Peyer's patch (tissue), 4 donors: ENCODE data around the gene ATP9A. TPM values are rescaled to one million over a fixed set of nuclear protein-coding genes. Genes with fewer than 3 reads are reported as not detected.

Source experiments
- DNase-seq, 3 donors: peaks; one replicate each; pipeline ENCODE4 v3.0.0-alpha.2; 2017 to 2019
- H3K27ac ChIP-seq, 4 donors: fragments of 200-600 bp; sonication (generic); one replicate each; pipeline ENCODE4 v1.5.1; 2016 to 2019
- H3K27me3 ChIP-seq, 2 donors: fragments of 200-600 bp; sonication (generic); one replicate each; pipeline ENCODE4 v1.5.1; 2019
- H3K36me3 ChIP-seq, 3 donors: fragments of 200-600 bp; sonication (generic); one replicate each; pipeline ENCODE4 v1.5.1; 2016 to 2019
- H3K4me1 ChIP-seq, 4 donors: fragments of 200-600 bp; sonication (generic); one replicate each; pipeline ENCODE4 v1.5.1; 2016 to 2019
- H3K4me3 ChIP-seq, 4 donors: fragments of 200-600 bp; sonication (generic); 1 replicate in 3 of 4; 2 replicates in 1 of 4; pipeline ENCODE4 v1.5.1; 2016 to 2019; ENCODE audit warnings: mild to moderate bottlenecking in 1 of 4
- H3K9me3 ChIP-seq, 4 donors: fragments of 200-600 bp; sonication (generic); one replicate each; pipeline ENCODE4 v1.5.1; 2016 to 2019; ENCODE audit warnings: mild to moderate bottlenecking in 1 of 4
- CTCF ChIP-seq, 6 experiments: fragments of 450-650 bp in 4 of 6; fragments of 200-600 bp in 2 of 6; sonication (generic) in 1 of 6; IDR thresholded peaks; one replicate each; pipeline ENCODE4 v1.5.1; 2017 to 2019; ENCODE audit warnings: antibody characterized with exemption in 6 of 6, mild to moderate bottlenecking in 3 of 6, moderate library complexity in 1 of 6
- POLR2A ChIP-seq, 2 donors: fragments of 450-650 bp; IDR thresholded peaks; one replicate each; pipeline ENCODE4 v1.5.1; 2017; ENCODE audit warnings: antibody characterized with exemption in 2 of 2, mild to moderate bottlenecking in 2 of 2, moderate library complexity in 2 of 2
- total RNA-seq, 4 donors: library from RNA; depleted of rRNA; stranded (reverse); fragments of >200 nt; gene quantifications; one replicate each; pipeline ENCODE4 v1.1.0, GENCODE V29; 2016

ATP9A gene
- total RNA-seq, 4 donors from 2014 or later: 27.2 to 73.1 (median 48.7) TPM

- Histone ChIP-seq H3K4me3 (no peak overlapping the region), H3K27ac (no peak overlapping the region)
Observed at GRCh38 chr20:51720854-51721253, 47.3 kb downstream of the ATP9A start.

GRCh38 chr20:51720384-51720783, 47.8 kb downstream of the ATP9A start:
- peaks cover 0 to 18% (median 0%) of the 10 kb centered on the region in 3 donors for H3K36me3 ChIP-seq
- H3K9me3 ChIP-seq: no peaks in the 10 kb centered on the region
- no peaks in the 10 kb centered on the region for H3K27me3 ChIP-seq
- TF ChIP-seq POLR2A (IDR thresholded peaks at IDR 0.05) (no peak), CTCF (IDR thresholded peaks at IDR 0.05) (no peak)
- H3K4me3 ChIP-seq: no peak overlapping the region
- DNase-seq: no peak
- no peaks in the 10 kb centered on the region for H3K4me1 ChIP-seq
- no peak overlapping the region for H3K27ac ChIP-seq

More at GRCh38 chr20:51720854-51721253, 47.3 kb downstream of the ATP9A start:
- Histone ChIP-seq H3K36me3 (peaks cover 0 to 20% (median 0%) of the 10 kb centered on the region in 3 donors), H3K9me3 (no peaks in the 10 kb centered on the region), H3K27me3 (no peaks in the 10 kb centered on the region), H3K4me1 (no peaks in the 10 kb centered on the region)
- peak in 1 of 3 donors; percentile 15 for DNase-seq
- TF ChIP-seq POLR2A (IDR thresholded peaks at IDR 0.05) (no peak), CTCF (IDR thresholded peaks at IDR 0.05) (no peak)

- no peak for TF ChIP-seq POLR2A (IDR thresholded peaks at IDR 0.05)
- TF ChIP-seq CTCF (IDR thresholded peaks at IDR 0.05): no peak
- no peak for DNase-seq
- Histone ChIP-seq H3K4me3 (no peak overlapping the region), H3K27ac (no peak overlapping the region), H3K4me1 (no peaks in the 10 kb centered on the region), H3K36me3 (peaks cover 0 to 11% (median 0%) of the 10 kb centered on the region in 3 donors), H3K9me3 (no peaks in the 10 kb centered on the region), H3K27me3 (no peaks in the 10 kb centered on the region)
Observed at GRCh38 chr20:51715856-51716185, 52.4 kb downstream of the ATP9A start.

- Histone ChIP-seq H3K4me1 (no peaks in the 10 kb centered on the region), H3K27me3 (no peaks in the 10 kb centered on the region), H3K36me3 (peaks cover 0 to 11% (median 0%) of the 10 kb centered on the region in 3 donors), H3K9me3 (no peaks in the 10 kb centered on the region), H3K27ac (no peak overlapping the region), H3K4me3 (no peak overlapping the region)
- peak in 1 of 3 donors; percentile 10 for DNase-seq
- TF ChIP-seq CTCF (IDR thresholded peaks at IDR 0.05): no peak
- no peak for TF ChIP-seq POLR2A (IDR thresholded peaks at IDR 0.05)
Observed at GRCh38 chr20:51715163-51715855, 52.9 kb downstream of the ATP9A start.

GRCh38 chr20:51713213-51713598, 55.0 kb downstream of the ATP9A start:
- Histone ChIP-seq H3K36me3 (peaks cover 0 to 11% (median 0%) of the 10 kb centered on the region in 3 donors), H3K4me1 (no peaks in the 10 kb centered on the region), H3K4me3 (no peak overlapping the region), H3K27ac (no peak overlapping the region), H3K9me3 (no peaks in the 10 kb centered on the region), H3K27me3 (no peaks in the 10 kb centered on the region)
- no peak for TF ChIP-seq CTCF (IDR thresholded peaks at IDR 0.05)
- no peak for TF ChIP-seq POLR2A (IDR thresholded peaks at IDR 0.05)
- no peak for DNase-seq
